ENCODE data around the gene RAX. TPM values are rescaled to one million over a fixed set of nuclear protein-coding genes. Genes with fewer than 3 reads are reported as not detected.

RAX gene
- not detected for total RNA-seq

DNA sequence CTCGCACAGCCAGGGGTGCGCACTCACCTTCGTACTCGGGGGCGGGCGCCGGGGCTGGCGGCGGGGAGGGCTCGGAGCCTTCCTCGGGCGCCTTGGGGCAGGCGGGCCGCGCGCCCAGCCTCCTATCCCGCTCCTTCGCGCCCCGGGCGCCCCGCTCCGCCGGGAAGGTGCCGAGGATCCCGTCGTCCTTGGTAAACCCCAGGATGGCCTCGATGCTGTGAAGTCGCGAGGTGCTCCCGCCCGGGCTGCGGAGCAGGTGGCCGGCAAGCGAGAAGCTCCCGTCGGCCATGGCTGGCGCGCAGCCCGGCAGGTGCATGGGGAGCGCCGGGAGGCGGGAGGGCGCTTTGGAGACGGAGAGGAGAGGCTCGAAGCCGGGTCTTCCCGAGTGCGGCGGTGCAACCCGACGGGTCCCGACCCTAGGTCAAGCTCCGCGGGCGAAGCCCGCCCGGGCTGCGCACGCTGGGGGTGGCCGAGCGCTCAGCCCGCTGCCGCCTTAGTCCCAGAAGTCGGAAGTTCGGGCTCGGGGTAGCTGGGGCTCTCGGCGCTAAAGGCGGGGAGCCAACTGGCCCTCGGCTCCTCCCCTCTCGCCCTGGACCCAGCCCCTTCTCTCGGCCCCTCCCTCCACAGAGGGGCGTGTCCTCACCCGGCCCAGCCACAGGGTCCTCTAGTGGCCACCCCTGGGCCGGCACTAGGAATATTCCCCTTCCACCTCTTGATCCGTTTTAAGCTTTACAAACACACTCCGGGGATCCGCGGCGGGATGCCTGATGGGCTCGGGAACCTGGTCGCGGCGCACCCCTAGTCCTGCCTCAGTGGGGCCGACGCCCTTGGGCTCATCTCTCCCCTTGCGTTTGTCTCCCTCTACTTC lies at the start of gene RAX:
Gene RAX (minus strand): TSS at position 564 of the 868 bp plus-strand sequence. CDS start 248 bp downstream, at position 316.

DNA sequence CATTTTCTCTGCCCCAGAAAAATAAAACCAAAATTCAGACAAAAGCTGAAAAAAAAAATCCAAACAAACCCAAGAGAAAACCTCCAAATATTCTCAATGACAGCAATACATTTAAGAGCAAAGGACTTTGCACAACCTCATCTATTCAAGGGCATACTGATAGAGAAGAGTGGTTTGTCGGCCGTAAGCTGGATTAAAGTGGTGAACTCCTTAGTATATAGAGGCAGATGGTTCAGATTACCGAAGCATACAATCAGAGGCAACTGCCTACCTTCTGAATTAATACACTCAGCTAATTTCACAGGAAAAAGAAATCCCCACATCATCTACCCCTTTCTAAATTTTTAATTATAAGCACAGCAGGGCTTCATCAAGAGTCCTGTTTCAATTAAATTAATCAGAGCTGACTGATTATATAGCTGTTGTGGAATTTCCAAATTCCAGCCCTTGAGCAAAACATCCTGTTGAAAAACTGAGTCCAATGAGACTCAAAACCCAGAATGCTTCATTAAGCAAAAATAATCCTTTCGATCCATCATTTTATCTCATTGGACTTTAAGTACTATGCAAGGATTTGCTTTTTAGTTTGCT lies 45.3 kb upstream of the RAX start, which contains the start of gene CPLX4:
Gene CPLX4 (minus strand): TSS at position 190 of the 591 bp plus-strand sequence. CDS start 187 bp downstream, at position 3.

DNA sequence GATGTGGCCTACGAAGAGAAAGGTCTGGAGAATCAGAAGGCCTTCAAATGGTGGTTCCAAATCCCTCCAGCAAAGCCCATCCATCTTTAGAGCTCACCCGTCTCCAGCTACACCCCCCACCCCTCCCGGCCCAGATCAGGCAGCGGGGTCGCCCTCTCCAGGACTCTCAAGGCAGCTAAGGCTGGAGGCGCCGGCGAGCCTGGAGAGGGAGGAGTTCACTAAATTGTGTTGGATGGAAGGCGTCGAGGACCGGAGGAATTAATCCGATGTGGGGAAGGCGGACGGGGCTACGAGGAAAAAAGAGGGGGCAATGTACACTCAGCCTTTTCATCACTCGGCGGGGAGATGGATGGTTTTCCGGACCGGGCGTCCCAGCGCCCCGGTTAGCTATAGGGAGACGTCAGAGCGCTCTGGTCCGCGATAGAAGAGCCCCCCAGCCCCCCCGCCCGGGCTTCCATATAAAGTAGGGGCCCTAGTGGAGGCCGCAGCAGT lies 53.5 kb downstream of the RAX start, which contains the start of gene GRP:
Gene GRP (plus strand): TSS at position 487 of the 492 bp plus-strand sequence. CDS start 108 bp downstream, outside the sequence.

Other genes starting within 250 kb of the RAX start
- gene SEC11C, start 133.6 kb downstream of the RAX start, total RNA-seq, result 10 to 100 TPM; 38.6 to 43.0 TPM
- not detected for gene GRP, start 53.3 kb downstream of the RAX start, total RNA-seq
- gene CPLX4, start 45.2 kb upstream of the RAX start, total RNA-seq, result not detected
- 10 to 100 TPM; 61.9 to 94.2 TPM for gene LMAN1, start 85.8 kb upstream of the RAX start, total RNA-seq

Measured in melanocyte of skin (primary cell).